NOMO-1 treated with dmso at 0.1 percent for 144 hours (cell line): ENCODE results near the gene ABO.
"Not testable (repeated sequence)": the region's sequence is repeated elsewhere in the genome, so short reads cannot be mapped to it uniquely, and the experiment has no call there.

ENCODE experiments used
- DNase-seq: peaks from one replicate; lab custom pipeline; 2025; ENCODE audit not compliant: unreplicated experiment; lab: John Stamatoyannopoulos, UW

The ABO gene

DNA sequence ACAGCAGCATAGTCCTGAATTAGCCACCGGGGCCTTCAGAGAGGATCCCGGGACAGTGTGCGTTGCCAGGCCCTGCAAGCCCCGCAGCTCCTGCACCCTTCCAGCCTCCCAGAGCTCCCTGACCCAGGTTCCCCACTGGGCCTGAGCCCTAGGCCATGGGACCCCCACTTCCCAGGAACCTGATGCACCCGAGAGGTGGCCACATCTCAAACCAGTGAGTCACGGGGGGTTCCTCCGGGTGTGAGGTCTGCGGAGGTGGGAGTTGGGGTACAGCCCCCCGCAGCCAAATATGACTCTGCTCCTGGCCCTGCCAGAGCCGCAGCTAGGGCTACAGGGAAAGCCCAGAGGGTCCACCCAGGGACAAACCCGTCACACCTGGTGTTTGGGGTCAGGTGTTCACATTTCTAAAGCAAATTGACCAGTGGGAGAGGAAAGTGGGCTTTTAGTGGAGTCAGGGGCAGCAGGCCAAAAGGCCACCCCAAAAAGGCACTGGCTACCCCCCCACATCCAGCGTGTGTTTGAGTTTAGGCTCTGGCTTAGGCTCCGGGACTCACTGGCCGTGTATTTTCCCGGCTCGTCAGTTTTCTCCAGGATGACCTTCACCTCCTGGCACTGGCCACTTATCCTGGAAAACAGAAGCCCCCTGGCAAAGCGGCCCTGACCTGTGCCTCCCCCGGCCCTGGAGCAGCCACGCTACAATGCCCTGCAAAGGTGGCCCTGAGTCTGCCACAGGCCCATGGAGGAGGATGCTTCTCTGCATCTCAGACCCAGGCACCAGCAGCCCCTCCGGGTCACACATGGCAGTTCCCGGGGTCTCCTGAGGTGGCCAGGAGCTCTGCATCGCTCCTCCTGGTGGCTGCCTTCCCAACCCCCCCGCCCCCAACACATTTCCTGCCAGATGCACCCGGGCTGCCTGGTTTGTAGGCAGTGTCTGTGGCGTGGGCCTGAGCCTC lies 48.5 kb downstream of the ABO start:
- no peak for DNase-seq

DNA sequence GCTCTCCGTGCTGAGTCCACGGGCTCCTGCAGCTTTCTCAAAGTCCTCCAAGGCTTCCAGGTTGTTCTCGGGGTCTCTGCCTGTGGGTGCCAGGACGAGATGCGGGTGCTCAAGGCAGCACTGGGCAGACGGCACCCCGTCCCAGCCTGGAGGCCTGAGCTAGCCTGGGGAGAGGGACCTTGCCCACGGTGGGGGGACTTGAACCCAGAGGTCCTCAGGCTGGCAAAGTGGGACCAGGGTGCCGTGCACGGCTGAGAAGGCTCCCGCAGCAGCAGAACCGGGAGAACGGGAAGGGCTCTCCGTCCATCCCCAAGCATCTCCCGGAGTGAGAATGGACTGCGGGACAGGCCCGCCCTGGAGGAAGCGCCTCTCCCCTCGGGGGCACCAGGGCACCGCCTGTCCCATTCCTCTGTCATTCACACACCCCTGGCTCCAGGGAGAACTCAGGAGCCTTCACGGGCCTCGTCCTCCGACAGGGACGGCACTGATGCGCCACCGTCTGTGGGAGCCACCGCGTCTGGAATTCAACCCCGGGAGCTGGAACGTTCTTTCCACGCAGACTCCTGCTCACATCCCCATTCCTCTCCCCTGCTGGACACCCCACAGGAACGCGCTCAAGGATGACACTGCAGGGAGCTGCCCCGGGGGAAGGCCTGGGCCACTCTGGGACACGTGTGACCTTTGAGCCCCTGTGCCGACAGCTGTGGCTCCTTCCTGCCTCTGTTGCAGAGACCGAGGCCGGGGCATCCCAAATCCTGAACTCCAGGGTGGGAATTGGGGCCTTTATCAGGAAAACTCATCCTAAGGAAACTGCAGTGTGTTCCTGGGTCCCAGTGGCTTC lies 49.6 kb downstream of the ABO start:
- DNase-seq, result no peak

DNA sequence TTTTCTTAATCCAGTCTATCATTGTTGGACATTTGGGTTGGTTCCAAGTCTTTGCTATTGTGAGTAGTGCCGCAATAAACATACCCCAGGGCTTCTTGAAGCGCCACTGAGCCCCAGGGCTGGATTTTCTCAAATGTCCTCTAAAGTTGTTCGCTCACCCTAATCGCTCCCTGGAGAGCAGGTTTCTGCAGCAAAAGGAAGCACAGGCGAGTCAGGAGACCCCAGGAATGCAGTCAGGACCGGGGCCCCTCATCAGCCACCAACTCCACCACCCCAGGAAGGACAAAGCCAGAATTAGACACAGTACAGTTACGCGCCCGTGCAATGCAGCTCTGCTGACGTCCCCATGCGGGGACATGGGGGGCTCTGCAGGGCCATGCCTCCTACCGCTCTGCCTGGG lies 50.2 kb downstream of the ABO start:
- no peak for DNase-seq

DNA sequence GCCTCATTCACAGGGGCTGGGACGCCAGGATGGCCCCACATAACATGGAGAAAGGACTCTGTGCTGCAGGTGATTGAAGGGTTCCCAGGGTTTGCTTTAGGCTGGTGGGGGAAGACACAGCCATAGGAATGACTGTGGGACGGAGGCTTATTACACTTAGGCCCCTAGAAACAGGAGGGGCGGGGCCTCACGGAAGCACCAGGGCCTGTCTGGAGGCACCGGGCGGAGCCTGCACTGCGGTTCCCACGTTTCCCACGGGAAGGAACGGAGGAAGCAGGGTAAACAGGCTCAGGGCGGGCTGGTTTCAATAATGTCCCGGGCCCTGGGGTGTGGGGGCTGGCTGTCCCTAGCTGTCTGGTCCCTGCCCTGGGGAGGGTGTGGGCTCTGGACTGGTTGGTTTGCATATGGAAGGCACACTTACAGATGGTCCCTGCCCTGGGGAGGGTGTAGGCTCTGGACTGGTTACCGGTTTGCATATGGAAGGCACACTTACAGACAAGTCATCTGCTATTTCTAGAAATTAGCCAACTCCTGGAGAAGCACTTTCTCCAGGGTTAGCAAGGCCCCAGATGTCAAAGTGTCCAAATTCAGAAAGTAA lies 51.7 kb downstream of the ABO start:
- DNase-seq, result not testable (repeated sequence)

DNA sequence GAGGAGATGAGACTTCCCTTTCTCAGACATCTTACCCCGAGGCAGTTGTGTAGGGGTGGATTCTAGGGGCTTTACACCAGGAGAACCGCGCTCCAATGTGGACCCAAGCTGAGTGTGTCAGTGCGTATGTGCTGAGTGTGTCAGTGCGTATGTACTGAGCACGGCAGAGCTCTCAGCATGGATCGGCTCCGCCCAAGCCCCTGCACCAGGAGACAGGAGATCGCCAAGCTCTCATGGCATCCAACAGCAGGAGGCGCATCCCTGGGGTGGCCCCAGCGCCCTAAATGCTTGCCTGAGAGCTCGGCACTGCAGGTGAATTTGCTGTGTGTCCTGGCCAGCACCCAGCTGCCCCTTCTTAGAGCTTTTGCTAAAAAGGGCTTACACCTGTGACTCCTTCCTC lies 53.0 kb downstream of the ABO start:
- not testable (repeated sequence) for DNase-seq

DNA sequence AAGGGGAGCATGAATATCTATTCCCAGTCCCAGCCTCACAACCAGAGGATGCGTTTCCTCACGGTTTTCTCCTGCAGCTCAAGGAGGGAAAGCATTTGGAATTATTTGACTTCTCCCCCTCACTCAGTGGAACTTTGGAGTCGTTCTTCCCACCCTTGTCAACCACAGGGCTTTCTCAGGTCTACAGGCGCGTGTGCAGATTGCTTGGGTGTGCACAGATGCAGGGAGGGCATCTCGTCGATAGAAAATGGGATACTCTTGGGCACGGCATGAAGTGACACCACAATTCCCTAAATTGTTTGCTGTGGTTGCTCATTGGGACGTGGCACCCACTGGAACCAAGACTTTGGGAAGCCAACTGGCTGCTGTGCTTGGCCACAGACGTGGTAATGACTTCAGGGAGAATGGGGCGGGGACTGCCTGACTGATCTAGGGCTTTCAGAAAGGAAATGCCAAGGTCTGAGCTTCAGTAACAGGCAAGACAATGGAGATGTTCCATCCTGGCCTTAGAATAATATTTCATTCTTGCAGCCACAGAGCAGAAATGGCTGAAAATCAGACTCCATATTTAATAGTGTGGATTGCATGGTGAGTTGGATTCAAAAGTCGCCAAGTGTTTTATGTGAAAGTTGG lies 53.7 kb downstream of the ABO start:
- no peak for DNase-seq

DNA sequence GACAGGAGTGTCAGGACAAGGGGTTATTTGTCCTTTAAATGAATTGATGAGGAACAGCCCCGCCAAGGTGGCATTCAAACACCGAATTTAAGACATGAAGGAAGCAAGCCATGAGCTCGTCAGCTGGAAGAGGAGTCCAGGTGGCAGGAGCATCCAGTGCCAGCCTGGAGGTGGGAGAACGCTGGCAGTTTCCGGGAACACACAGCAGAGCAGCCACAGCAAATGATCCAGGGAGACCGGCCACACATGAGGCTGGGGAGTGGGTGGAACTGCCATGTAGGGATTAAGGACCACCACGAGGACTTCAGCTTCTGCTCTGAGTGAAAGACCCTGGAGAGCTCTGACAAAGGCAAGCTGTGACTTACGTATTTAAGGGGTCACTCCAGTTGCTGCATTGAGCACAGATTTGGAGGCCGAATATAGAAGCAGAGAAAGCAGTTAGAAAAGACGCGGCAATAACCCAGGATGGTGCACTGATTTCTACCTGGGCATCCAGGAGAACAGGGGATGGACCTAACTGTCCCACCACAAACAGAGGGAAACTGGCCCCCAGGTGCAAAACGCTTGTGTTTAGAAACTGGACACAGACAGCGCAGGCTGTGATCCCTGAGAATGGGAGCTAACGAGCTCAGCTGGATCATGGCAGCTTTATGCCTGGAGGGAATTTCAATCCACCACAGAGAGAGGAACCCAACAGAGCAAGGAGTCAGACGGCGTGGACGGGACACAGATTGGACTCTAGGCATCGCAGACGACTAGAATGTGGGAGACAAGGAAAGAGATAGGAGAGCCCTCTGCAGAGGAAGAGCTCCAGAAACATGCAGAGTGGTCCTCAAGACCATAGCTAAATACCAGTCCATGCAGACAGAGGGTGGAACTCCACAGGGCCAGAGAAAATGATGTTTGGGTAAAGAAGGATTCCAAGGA lies 56.7 kb downstream of the ABO start:
- not testable (repeated sequence) for DNase-seq

DNA sequence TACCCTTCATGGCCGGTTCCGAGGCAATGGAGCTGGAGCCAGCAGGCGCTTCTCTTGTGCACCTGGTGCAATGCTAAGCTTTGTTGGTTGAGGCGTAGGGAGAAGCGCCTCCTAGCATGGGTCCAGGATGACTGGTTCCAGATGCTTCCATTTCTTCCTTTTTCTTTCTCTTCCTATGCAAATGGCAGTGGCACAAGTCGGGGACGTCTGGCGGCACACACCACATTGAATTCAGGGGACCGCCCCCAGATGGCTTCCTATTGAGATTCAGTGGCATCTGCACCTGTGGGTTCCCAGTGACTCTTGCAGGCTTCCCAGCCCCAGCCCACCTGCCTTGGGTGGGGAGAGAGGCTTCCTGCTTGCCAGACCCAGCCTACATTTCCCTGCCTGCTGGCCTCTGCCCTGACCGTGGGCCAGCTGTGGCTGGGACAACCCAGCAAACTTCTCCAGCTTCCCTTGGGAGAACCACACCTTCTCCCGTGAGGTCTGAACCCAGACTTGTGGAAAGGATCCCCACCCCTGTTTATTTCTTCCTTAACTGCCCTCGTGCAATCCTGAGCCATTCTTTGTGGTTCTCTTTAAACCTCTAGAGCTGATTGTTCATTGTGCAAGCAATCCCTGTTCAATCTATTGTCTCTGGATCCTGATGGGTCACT lies 57.5 kb downstream of the ABO start:
- not testable (repeated sequence) for DNase-seq

DNA sequence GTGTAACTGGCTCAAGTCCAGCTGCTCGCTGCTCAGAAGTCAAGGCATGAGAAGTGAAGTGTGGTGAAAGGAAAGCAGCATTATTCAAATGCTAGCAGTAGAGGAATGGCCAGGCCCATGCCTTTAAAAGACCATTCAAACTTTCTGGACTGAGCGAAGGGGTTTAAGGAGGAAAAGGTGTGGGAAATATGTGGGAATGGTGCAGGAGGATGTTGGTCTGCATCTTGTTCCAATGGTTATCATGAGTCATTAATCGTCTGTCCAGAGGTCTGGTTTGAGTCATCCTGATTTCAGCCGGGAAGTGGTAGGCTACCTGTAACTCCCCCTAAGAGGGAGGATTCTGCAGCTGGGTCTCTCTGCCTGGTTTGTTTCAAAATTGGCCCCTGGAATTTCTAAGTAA lies 60.7 kb downstream of the ABO start:
- DNase-seq, result not testable (repeated sequence)

DNA sequence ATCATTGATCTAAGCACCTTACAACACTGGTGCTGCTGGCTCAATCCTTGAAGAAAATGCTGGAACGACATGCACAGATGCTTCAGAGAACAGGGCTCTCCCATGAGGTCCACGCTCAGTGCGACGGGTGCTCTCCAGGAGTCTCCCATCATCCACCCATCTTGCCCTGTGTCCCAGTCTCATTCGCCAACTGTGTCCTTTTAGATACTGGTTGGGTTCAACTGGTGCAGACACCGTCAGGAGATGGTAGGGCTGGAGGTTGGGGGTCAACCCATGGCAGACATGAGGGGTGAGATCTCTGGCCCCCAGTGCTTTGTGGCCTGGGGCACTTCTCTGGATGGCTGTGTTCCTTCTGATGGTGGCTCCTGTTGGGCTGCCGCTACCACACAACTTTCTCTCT lies 64.4 kb downstream of the ABO start:
- no peak for DNase-seq

DNA sequence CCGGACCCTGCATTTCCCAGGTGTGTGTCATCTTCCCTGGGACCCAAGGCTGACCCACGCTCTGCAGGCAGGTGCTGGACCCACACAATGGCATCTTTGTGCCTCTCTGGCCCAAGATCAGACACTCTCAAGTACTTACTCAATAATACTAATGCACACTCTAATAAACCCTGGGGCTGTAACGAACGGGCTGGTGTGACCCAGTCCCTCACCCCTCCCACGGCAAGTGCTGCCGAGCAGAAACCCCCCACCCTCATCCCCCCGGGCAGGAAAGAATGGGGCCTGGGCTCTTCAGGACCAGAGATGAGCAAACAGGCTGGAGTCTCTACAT lies 64.8 kb downstream of the ABO start:
- DNase-seq, result no peak

DNA sequence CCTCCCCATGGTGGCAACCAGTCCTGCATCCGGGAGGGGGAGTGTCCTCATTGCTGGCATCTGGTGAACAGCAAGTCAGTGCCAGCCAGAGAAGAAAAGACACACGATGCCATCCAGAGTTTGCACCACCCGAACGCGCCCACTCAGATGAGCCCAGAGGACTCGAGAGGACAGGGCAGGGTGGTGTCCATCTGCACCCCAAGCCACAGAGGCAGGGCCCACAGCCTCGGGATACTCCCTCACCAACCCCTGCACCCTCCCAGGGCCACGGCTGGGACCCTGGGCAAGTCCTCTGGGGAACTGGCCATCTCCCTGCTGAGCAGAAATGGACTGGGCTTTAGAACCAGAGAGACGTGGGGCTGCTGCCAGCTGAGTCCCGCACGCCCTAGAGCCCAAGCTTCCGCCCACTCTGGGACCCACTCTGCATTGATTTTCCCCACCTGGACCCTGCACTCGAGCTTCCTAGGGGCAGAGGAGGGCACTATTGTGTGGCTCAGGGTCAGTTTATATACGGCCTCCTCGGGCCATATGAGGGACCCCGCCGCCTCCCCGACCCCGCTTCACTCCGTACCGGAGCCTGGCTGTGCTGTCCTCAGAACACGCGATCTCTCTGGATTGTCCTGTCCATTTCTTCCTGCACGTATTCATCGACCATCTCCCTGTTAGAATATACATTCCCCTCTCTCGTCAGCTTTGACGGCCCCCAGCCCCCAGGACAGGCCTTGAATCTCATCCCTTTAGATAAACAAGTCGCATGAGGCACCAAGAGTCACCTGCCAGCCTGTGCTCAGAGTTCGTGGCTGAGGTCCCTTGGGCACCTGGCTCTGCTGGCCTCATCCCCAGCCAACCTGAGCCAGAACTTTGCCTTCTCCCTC lies 65.4 kb downstream of the ABO start:
- not testable (repeated sequence) for DNase-seq

DNA sequence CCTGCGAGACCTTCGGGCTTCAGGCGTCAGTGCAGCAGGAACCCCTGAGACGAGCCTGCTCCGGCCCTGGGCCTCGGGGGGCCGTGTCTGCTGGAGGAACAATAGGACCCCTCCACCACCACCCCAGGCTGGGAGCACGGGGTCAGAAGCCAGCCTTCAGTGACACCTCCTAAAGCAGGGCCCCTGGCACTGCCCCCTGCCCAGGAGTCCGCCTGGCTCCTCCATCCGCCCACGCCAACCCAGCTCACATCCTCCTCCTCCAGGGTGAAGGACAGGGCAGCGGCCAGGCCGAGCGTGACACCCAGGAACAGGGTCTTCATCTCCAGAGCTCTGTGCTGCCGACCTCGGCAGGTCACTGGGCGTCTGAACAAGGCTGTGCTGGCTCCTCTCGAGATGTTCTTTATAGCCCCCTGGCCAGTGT lies 66.1 kb downstream of the ABO start, which contains the start of gene OBP2B:
OBP2B (minus strand) TSS at position 371 of the 421 bp plus-strand sequence; CDS start at position 320, 51 bp downstream.
- not testable (repeated sequence) for DNase-seq

DNA sequence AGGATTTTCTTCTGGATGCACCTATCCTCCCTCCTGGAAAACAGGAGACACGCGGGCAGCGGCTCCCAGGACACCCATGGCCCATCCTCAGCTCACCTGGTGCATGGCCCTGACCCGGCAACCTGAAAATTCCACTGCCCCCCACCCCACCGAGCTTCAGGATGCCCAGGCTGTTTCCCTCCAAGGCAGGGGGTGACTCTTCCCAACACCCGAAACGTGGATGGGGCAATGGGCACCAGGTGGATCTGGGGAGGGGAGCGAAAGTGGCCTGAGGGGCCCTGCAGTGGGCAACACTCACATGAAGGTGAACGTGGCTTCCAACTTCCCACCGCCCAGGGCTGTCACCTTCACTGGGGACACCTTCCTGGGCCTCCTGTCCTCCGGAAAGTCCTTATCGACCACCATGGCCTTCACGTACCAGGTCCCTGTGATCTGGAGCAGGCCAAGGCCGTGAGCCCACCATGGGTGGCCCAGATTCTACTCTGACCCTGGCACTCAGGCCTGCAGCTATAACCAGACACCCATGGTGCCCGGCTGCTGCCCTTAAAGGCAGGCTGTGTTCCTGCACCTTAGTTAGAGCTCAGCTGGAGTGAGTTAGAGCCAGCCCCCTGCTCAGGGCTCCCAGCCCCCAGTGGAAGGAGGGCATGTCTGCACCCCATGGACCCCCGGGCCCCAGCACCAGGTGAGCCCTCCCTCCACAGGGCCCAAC lies 66.7 kb downstream of the ABO start:
- DNase-seq, result not testable (repeated sequence)

DNA sequence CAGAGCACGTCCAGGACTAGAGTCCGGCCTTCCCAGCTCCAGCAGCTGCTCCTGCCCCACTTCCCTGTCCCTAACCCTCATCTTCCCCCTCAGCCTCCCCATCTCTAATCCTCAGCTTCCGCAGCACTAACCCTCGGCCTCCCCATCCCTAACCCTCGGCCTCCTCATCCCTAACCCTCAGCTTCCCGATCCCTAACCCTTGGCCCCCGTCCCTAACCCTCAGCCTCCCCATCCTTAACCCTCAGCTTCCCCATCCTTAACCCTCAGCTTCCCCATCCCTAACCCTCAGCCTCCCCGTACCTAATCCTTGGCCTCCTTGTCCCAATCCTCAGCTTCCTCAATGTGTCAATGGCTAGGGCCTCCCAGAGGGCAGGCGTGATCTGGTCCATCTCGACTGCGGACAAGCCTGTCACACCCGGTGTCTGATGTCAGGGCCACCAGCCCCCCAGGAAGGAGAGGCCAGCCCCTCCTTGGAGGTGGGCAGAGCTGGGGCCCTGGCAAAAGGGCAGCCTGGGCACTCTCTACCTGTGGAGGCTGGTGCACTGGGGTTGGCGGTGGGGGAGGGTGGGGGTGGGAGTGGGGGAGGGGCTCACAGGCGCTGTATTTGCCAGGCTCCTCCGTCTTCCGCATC lies 67.3 kb downstream of the ABO start:
- no peak for DNase-seq

DNA sequence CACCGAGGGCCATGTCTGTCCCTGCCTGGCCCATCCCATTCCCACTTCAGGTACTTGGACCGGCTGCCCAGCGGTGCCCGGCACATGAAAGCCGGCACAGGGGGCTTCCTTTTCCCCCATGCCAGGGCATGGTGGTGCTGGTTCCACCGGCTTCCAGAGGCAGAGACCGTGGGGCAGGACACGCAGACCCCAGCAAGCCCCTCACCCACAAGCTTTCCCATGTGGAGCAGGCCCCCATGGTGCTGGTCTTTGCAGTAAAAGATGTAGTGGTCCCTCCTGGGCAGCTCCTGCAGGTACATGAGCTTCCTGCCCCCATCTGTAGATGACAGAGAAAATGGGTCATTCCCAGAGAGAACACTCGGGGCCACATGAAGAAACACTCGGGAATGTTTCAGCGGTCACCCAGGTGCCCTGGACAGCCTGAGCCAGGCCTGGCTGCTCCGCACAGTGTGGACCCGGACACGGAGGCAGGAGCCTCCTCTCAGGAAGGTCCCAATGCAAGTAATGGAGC lies 67.9 kb downstream of the ABO start:
- DNase-seq, result no peak
